Sigmoid colon (tissue), 4 donors: ENCODE results near the gene PLXNB2.

Source experiments
- EP300 ChIP-seq, 4 donors: sonication (generic); formaldehyde crosslinking; IDR thresholded peaks; one replicate each; pipeline ENCODE4 v1.6.1; 2017; ENCODE audit warnings: antibody characterized with exemption in 4 of 4
- POLR2A ChIP-seq, 2 donors: fragments of 450-650 bp; IDR thresholded peaks; one replicate each; pipeline ENCODE4 v1.6.1; 2016; ENCODE audit warnings: antibody characterized with exemption in 2 of 2, mild to moderate bottlenecking in 2 of 2, moderate library complexity in 2 of 2
- TF ChIP-seq, protein P1 (sequence below), 4 experiments: fragments of 450-650 bp in 3 of 4; fragments of 200-600 bp in 1 of 4; IDR thresholded peaks; one replicate each; pipeline ENCODE4 v1.5.1; 2016 to 2019; ENCODE audit warnings: antibody characterized with exemption in 4 of 4, mild to moderate bottlenecking in 3 of 4, moderate library complexity in 2 of 4

DNA sequence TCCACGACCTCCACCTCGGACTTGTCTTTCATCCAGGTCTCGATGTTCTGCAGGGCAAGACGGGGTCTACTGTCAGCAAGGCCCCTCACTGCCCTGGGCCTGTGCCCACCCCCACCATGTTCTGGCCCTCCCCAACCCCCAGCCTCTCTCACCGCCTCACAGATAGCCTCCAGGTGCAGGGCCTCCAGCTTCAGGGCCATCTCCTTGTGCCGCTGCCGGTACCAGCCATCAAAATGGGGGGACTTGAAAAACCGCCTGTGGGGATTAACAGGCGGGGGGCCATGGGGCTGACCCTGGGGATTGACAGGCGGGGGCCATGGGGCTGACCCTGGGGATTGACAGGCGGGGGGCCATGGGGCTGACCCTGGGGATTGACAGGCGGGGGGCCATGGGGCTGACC lies 4.9 kb upstream of the PLXNB2 start:
- TF ChIP-seq, protein P1, sequence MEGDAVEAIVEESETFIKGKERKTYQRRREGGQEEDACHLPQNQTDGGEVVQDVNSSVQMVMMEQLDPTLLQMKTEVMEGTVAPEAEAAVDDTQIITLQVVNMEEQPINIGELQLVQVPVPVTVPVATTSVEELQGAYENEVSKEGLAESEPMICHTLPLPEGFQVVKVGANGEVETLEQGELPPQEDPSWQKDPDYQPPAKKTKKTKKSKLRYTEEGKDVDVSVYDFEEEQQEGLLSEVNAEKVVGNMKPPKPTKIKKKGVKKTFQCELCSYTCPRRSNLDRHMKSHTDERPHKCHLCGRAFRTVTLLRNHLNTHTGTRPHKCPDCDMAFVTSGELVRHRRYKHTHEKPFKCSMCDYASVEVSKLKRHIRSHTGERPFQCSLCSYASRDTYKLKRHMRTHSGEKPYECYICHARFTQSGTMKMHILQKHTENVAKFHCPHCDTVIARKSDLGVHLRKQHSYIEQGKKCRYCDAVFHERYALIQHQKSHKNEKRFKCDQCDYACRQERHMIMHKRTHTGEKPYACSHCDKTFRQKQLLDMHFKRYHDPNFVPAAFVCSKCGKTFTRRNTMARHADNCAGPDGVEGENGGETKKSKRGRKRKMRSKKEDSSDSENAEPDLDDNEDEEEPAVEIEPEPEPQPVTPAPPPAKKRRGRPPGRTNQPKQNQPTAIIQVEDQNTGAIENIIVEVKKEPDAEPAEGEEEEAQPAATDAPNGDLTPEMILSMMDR (IDR thresholded peaks at IDR 0.05), result no peak
- TF ChIP-seq POLR2A (IDR thresholded peaks at IDR 0.05) (no peak), EP300 (IDR thresholded peaks at IDR 0.05) (no peak)
